HepG2 (cell line): ENCODE data around the gene ERC1. TPM values are rescaled to one million over a fixed set of nuclear protein-coding genes. Genes with fewer than 3 reads are reported as not detected.

Experiments
- ATAC-seq: fragments of 200-7000 bp; cut with Tn5 transposase; 3 replicates; pipeline ENCODE4 v1.9.1; 2020; ENCODE audit warnings: mild to moderate bottlenecking, moderate library complexity
- BruUV-seq: library from RNA; stranded (reverse); fragments of 400-500 nt; replicated peaks from 2 replicates; lab custom pipeline; 2021; lab: Mats Ljungman, UMichigan
- CTCF ChIA-PET: fragments of 300-600 bp; formaldehyde crosslinking; extraction: SDS; loops from one replicate; lab custom pipeline; 2021; ENCODE audit warnings: low total read pairs, inconsistent platforms, low intra/inter-chr PET ratio; lab: Yijun Ruan, JAX
- POLR2A ChIA-PET: fragments of 350-600 bp; sonication (Branson Sonifier 250); formaldehyde crosslinking; loops from one replicate; lab custom pipeline; 2020; ENCODE audit warnings: antibody characterized with exemption, inconsistent platforms; lab: Yijun Ruan, JAX
- DNase-seq: peaks from one replicate; pipeline ENCODE4 v3.0.0-alpha.2; 2015; ENCODE audit warnings: low spot score
- FAIRE-seq: peaks from 3 replicates; lab custom pipeline; 2011; peaks lifted over from hg19 to GRCh38; lab: Jason Lieb, UNC
- H2AFZ ChIP-seq: one replicate; pipeline ENCODE4 v1.6.1; 2011; ENCODE audit warnings: low read length, inconsistent platforms
- H3K27ac ChIP-seq: fragments of 300-600 bp; 3 replicates; pipeline ENCODE4 v1.8.0; 2011; ENCODE audit warnings: mixed run types, mild to moderate bottlenecking, mixed read lengths, low read length, inconsistent platforms; ENCODE audit not compliant: insufficient read depth; ENCODE audit errors: extremely low read length
- H3K27me3 ChIP-seq, 2 experiments: fragments of 200-600 bp in 1 of 2; 2 replicates in 1 of 2; 3 replicates in 1 of 2; pipeline versions ENCODE4 v1.6.0 to v1.8.0; 2011; ENCODE audit warnings: low read length in 2 of 2, mild to moderate bottlenecking in 2 of 2, moderate library complexity in 2 of 2, inconsistent platforms in 1 of 2; ENCODE audit not compliant: insufficient read depth in 2 of 2, control insufficient read depth in 1 of 2
- H3K36me3 ChIP-seq, 2 experiments: fragments of 200-600 bp in 1 of 2; replicated peaks in 1 of 2; 2 replicates in 1 of 2; 3 replicates in 1 of 2; pipeline versions ENCODE4 v1.5.1 to v1.8.0; 2011; ENCODE audit warnings: low read length in 2 of 2, inconsistent platforms in 1 of 2; ENCODE audit not compliant: insufficient read depth in 2 of 2, control insufficient read depth in 1 of 2
- H3K4me1 ChIP-seq: 2 replicates; pipeline ENCODE4 v1.5.1; 2012; ENCODE audit warnings: low read length, inconsistent platforms; ENCODE audit not compliant: insufficient read depth
- H3K4me2 ChIP-seq: 2 replicates; pipeline ENCODE4 v1.6.0; 2011; ENCODE audit warnings: low read depth, low read length, inconsistent platforms
- H3K4me3 ChIP-seq, 3 experiments: fragments of 200-600 bp in 1 of 3; sonication (generic), shearing (Covaris generic) in 1 of 3; replicated peaks in 1 of 3; 2 replicates each; pipeline ENCODE4 v1.5.1; 2011 to 2016; ENCODE audit warnings: low read length in 3 of 3, inconsistent platforms in 2 of 3, low read depth in 2 of 3, mild to moderate bottlenecking in 2 of 3, control low read depth in 1 of 3, mixed read lengths in 1 of 3; ENCODE audit not compliant: insufficient read depth in 1 of 3
- H3K79me2 ChIP-seq: one replicate; pipeline ENCODE4 v1.6.1; 2011; ENCODE audit warnings: low read length, inconsistent platforms; ENCODE audit not compliant: insufficient read depth
- H3K9ac ChIP-seq: 2 replicates; pipeline ENCODE4 v1.6.0; 2011; ENCODE audit warnings: mild to moderate bottlenecking, low read depth, low read length, inconsistent platforms; ENCODE audit not compliant: insufficient read depth
- H3K9me3 ChIP-seq: 2 replicates; pipeline ENCODE4 v1.5.1; 2012; ENCODE audit warnings: mild to moderate bottlenecking, low read length
- H4K20me1 ChIP-seq: 2 replicates; pipeline ENCODE4 v1.6.0; 2011; ENCODE audit warnings: inconsistent platforms, mild to moderate bottlenecking, low read length, moderate library complexity; ENCODE audit not compliant: insufficient read depth
- AKAP8 ChIP-seq: sonication (generic); formaldehyde crosslinking; IDR thresholded peaks from 2 replicates; pipeline ENCODE4 v1.5.1; 2020; ENCODE audit warnings: mild to moderate bottlenecking, missing genetic modification reagents
- BCL3 ChIP-seq: sonication (generic); formaldehyde crosslinking; IDR thresholded peaks from 2 replicates; pipeline ENCODE4 v1.5.1; 2020; ENCODE audit warnings: mild to moderate bottlenecking, missing genetic modification reagents, moderate library complexity
- HES4 ChIP-seq: sonication (generic); formaldehyde crosslinking; IDR thresholded peaks from 2 replicates; pipeline ENCODE4 v1.9.0; 2021; ENCODE audit warnings: mild to moderate bottlenecking, missing genetic modification reagents, borderline replicate concordance
- HNRNPK ChIP-seq: fragments of 200-400 bp; formaldehyde crosslinking; IDR thresholded peaks from 2 replicates; pipeline ENCODE4 v1.6.1; 2018; ENCODE audit warnings: low read length, low read depth, moderate library complexity, mild to moderate bottlenecking; ENCODE audit not compliant: poor library complexity, severe bottlenecking
- MATR3 ChIP-seq: sonication (generic); formaldehyde crosslinking; IDR thresholded peaks from 2 replicates; pipeline ENCODE4 v1.4.0; 2020; ENCODE audit warnings: missing genetic modification reagents
- MBD4 ChIP-seq: IDR thresholded peaks from 2 replicates; pipeline ENCODE4 v1.6.1; 2012; ENCODE audit warnings: low read length, inconsistent platforms, borderline replicate concordance
- MYNN ChIP-seq: sonication (generic); formaldehyde crosslinking; IDR thresholded peaks from 2 replicates; pipeline ENCODE4 v1.4.0; 2020; ENCODE audit warnings: mild to moderate bottlenecking, low read depth, missing genetic modification reagents
- NR1H2 ChIP-seq: sonication (generic); formaldehyde crosslinking; IDR thresholded peaks from 2 replicates; pipeline ENCODE4 v1.8.1; 2022; ENCODE audit warnings: low read depth, missing genetic modification reagents, borderline replicate concordance
- PAWR ChIP-seq: sonication (generic); formaldehyde crosslinking; IDR thresholded peaks from 2 replicates; pipeline ENCODE4 v1.4.0; 2020; ENCODE audit warnings: missing genetic modification reagents, mild to moderate bottlenecking, borderline replicate concordance
- POLR2A ChIP-seq, 2 experiments: IDR thresholded peaks; 2 replicates each; pipeline ENCODE4 v1.6.1; 2011; ENCODE audit warnings: low read depth in 2 of 2, low read length in 2 of 2, mild to moderate bottlenecking in 1 of 2, moderate library complexity in 1 of 2; ENCODE audit not compliant: insufficient read depth in 1 of 2
- YEATS2 ChIP-seq: sonication (generic); formaldehyde crosslinking; IDR thresholded peaks from 2 replicates; pipeline ENCODE4 v1.4.0; 2020; ENCODE audit warnings: missing genetic modification reagents, borderline replicate concordance
- YEATS4 ChIP-seq: sonication (generic); formaldehyde crosslinking; IDR thresholded peaks from 2 replicates; pipeline ENCODE4 v1.4.0; 2020; ENCODE audit warnings: missing genetic modification reagents, borderline replicate concordance
- ZBTB42 ChIP-seq: sonication (generic); formaldehyde crosslinking; IDR thresholded peaks from 2 replicates; pipeline ENCODE4 v1.5.0; 2020; ENCODE audit warnings: mild to moderate bottlenecking, missing genetic modification reagents
- ZNF484 ChIP-seq: sonication (generic); formaldehyde crosslinking; IDR thresholded peaks from 2 replicates; pipeline ENCODE4 v1.5.1; 2020; ENCODE audit warnings: mild to moderate bottlenecking, low read depth, missing genetic modification reagents, borderline replicate concordance
- ZNF646 ChIP-seq: sonication (generic); formaldehyde crosslinking; IDR thresholded peaks from 2 replicates; pipeline ENCODE4 v1.9.0; 2021; ENCODE audit warnings: mild to moderate bottlenecking, missing genetic modification reagents
- WGBS: methylation state at CpG from one replicate; pipeline ENCODE4 v1.1.6; 2017; ENCODE audit warnings: low lambda C conversion rate; 5-methylcytosine and 5-hydroxymethylcytosine counted together
- in situ Hi-C: cut with HindIII; loops from 2 replicates; pipeline ENCODE4 v1.10.0; 2017; ENCODE audit warnings: low pct_unique_long_range_greater_than_20kb; ENCODE audit not compliant: extremely low pct_ligation_motif_present
- intact Hi-C: fragments of 100-400 bp; cut with micrococcal nuclease; formaldehyde crosslinking; loops from one replicate; pipeline ENCODE4 v1.10.0; 2022; ENCODE audit not compliant: unreplicated experiment
- polyA plus RNA-seq, 8 experiments: library from polyadenylated mRNA; depleted of rRNA in 3 of 8; stranded (reverse) in 7 of 8; unstranded in 1 of 8; fragments of >200 nt; fragmentation: Illumina TruSeq in 4 of 8; extraction: Trizol in 4 of 8; gene quantifications; 2 replicates each; pipeline versions ENCODE4 v1.2.1 to v1.2.3, GENCODE V29; 2011 to 2016; ENCODE audit warnings: low read depth in 4 of 8, missing spikeins in 1 of 8, mixed read lengths in 1 of 8; ENCODE audit not compliant: insufficient read depth in 1 of 8
- total RNA-seq, 5 experiments: library from RNA; depleted of rRNA; stranded (reverse); fragments of >200 nt; fragmentation: Illumina TruSeq; extraction: Trizol; gene quantifications; 2 replicates each; pipeline ENCODE4 v1.2.3, GENCODE V29; 2016; ENCODE audit warnings: low read depth in 1 of 5
- TF ChIP-seq, protein P1 (sequence below): sonication (generic); formaldehyde crosslinking; IDR thresholded peaks from 2 replicates; pipeline ENCODE4 v1.9.0; 2022; ENCODE audit warnings: missing genetic modification reagents, mild to moderate bottlenecking, borderline replicate concordance

Gene ERC1
- total and polyA plus RNA-seq, 2 of the 13 experiments (the other 11 are each of a cell fraction or from before 2014, with no cell fraction given) = 6.1 to 12.4 TPM

GRCh38 chr12:1534748-1535147 is 543.7 kb downstream of the ERC1 start (continued):
- TF ChIP-seq ZNF646 (no peak), ZNF484 (no peak), AKAP8 (CRISPR knock-in tag) (no peak), YEATS2 (CRISPR knock-in tag) (no peak)

GRCh38 chr12:1536817-1537216 is 545.8 kb downstream of the ERC1 start:
- Histone ChIP-seq H3K27me3 (peaks cover 8 to 79% of the 10 kb centered on the region in 2 experiments; a peak in 4 of 5 replicates), H3K9ac (no peak overlapping the region), H3K79me2 (no peaks in the 10 kb centered on the region), H3K4me1 (peaks cover 28% of the 10 kb centered on the region), H3K27ac (no peak overlapping the region), H2AFZ (no peak overlapping the region), H3K4me3 (no peak overlapping the region), H3K36me3 (no peaks in the 10 kb centered on the region), H3K9me3 (no peaks in the 10 kb centered on the region), H4K20me1 (no peaks in the 10 kb centered on the region), H3K4me2 (no peak overlapping the region)
- no peak for FAIRE-seq
- in situ Hi-C loops = no loop called here
- BruUV-seq = no TSS peak
- no peak for DNase-seq
- CTCF ChIA-PET = no interaction called here
- POLR2A ChIA-PET = no interaction called here
- WGBS = 37% methylated on average over 4 of the region's 4 CpGs
- intact Hi-C loops = no loop called here
- no peak for ATAC-seq
- TF ChIP-seq MATR3 (CRISPR knock-in tag) (no peak), MBD4 (no peak), PAWR (CRISPR knock-in tag) (no peak), HES4 (CRISPR knock-in tag) (no peak), NR1H2 (CRISPR knock-in tag) (no peak), YEATS4 (CRISPR knock-in tag) (no peak), HNRNPK (no peak), ZBTB42 (CRISPR knock-in tag) (no peak), MYNN (no peak), BCL3 (CRISPR knock-in tag) (no peak), POLR2A (IDR thresholded peaks at IDR 0.05; ENCODE audit: insufficient read depth in 1 of 2, low read depth in 2 of 2, low read length in 2 of 2) (no peak)
- TF ChIP-seq, protein P1, sequence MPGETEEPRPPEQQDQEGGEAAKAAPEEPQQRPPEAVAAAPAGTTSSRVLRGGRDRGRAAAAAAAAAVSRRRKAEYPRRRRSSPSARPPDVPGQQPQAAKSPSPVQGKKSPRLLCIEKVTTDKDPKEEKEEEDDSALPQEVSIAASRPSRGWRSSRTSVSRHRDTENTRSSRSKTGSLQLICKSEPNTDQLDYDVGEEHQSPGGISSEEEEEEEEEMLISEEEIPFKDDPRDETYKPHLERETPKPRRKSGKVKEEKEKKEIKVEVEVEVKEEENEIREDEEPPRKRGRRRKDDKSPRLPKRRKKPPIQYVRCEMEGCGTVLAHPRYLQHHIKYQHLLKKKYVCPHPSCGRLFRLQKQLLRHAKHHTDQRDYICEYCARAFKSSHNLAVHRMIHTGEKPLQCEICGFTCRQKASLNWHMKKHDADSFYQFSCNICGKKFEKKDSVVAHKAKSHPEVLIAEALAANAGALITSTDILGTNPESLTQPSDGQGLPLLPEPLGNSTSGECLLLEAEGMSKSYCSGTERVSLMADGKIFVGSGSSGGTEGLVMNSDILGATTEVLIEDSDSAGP (CRISPR knock-in tag) = no peak
